ENCODE measurements around the gene TMEFF1.

TMEFF1 gene

DNA sequence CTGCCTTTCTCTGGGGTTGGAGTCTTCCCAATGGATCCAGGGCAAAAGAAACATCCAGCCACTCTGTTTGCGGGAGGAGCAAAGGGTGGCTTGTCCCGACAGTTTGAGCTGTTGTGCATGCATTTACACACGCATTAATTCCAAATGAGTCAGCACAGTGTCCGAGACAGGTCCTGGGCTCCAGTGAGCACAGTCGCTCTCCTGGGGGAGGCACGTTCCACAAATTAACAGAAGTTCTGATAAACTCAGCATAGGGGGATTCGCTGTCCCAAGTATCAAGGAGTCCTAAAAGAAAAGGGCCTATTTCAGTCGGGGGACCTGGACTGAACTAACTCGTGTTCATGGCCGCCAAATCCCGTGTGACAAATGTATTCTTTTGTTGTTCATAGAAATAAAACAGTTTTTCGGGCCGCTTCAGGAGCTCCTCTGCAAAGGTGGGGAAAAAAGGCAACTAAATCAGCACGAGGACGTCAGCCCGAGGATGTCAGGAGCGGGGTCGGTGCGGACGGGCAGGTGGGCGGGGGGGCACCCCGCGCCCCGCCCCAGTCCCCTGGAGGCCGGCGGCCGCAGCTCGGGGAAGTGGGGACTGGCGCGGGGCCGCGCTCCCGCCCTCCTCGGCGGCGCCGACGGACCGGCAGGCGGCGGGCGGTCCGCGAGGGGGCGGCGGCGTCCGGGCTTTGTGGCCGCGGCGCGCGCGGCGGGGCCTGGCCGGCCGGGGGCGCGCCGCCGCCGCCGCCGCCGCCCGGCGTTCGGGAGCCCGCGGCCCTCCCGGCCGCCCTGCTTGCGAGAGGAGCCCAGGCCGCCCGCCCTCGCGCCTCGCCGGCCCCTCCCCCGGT, 46.2 kb upstream of the TMEFF1 start, which contains the start of gene MSANTD3:
Gene MSANTD3 (plus strand): TSS at position 614 of the 836 bp plus-strand sequence. CDS start 14,796 bp downstream, outside the sequence.
- Histone ChIP-seq H3K9me2 (ENCODE audit: low read depth, low read length) (no peaks in the 10 kb centered on the region), H3K27me3 (ENCODE audit: insufficient read depth, low read length) (no peaks in the 10 kb centered on the region), H3K9me3 (ENCODE audit: low read length) (no peaks in the 10 kb centered on the region), H3K4me2 (ENCODE audit: low read length) (peak within 1 kb of the TSS; percentile 91), H2AFZ (ENCODE audit: low read length) (peak within 1 kb of the TSS; percentile 92), H3K27ac (ENCODE audit: low read depth, low read length, poor library complexity, severe bottlenecking) (peak within 1 kb of the TSS; percentile 56), H4K20me1 (ENCODE audit: insufficient read depth, low read length) (no peaks in the 10 kb centered on the region), H3K79me2 (ENCODE audit: insufficient read depth, low read length) (no peaks in the 10 kb centered on the region), H3K4me3 (ENCODE audit: low read depth, low read length, poor library complexity, severe bottlenecking) (peak within 1 kb of the TSS; percentile 97), H3K9ac (ENCODE audit: low read length) (peak within 1 kb of the TSS; percentile 80), H3K36me3 (ENCODE audit: insufficient read depth, low read length) (no peaks in the 10 kb centered on the region), H3F3A (ENCODE audit: insufficient read depth, low read length) (no peaks in the 10 kb centered on the region), H3K4me1 (ENCODE audit: insufficient read depth, low read length, severe bottlenecking) (peaks cover 22% of the 10 kb centered on the region)
- TF ChIP-seq EZH2 (IDR thresholded peaks at IDR 0.05; ENCODE audit: borderline replicate concordance, low read length) = no peak
- TF ChIP-seq, protein P1, sequence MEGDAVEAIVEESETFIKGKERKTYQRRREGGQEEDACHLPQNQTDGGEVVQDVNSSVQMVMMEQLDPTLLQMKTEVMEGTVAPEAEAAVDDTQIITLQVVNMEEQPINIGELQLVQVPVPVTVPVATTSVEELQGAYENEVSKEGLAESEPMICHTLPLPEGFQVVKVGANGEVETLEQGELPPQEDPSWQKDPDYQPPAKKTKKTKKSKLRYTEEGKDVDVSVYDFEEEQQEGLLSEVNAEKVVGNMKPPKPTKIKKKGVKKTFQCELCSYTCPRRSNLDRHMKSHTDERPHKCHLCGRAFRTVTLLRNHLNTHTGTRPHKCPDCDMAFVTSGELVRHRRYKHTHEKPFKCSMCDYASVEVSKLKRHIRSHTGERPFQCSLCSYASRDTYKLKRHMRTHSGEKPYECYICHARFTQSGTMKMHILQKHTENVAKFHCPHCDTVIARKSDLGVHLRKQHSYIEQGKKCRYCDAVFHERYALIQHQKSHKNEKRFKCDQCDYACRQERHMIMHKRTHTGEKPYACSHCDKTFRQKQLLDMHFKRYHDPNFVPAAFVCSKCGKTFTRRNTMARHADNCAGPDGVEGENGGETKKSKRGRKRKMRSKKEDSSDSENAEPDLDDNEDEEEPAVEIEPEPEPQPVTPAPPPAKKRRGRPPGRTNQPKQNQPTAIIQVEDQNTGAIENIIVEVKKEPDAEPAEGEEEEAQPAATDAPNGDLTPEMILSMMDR (IDR thresholded peaks at IDR 0.05; ENCODE audit: low read length) = no peak

DNA sequence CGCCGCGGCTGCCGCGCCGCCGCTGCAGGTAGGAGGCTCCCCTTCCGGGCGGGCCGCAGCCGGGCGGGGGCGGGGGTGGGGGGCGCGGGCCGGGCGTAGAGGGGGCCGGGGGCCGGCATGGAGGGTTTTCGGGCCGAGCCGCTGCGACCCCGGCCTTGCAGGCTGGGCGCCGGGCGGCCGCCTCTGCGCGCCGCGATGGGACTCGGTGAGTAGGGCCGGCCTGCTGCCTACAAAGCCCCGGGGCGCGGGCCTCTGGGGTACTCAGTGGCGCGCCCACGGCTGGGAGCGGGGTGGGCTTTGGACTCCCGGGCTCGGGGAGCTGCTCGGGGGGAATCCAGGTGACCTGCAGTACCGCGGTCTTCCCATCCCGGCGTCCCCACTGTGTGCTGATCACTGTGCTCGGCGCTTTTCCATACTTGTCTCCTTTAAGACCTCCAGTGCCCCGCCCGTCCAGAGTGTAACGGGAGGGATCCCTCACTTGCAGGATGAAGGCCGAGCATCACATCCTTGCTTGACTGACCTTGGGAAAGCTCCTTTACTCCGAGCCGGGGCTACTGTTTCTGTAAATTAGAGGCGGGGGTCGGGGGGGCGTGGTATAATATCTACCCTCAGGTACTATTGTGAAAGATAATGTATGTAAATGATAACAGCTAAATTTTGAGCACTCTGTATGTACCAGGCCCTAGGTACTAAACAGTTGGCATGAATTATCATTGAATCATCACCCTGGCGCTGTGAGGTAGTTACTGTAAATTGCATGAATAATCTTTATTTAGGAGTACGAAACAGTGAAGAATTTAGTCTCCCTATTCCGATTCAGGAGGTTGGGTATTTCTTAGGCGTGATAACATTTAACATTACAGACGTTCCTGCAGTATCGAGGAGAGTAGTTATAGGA, 45.3 kb upstream of the TMEFF1 start:
- Histone ChIP-seq H3F3A (ENCODE audit: insufficient read depth, low read length) (no peaks in the 10 kb centered on the region), H3K9me3 (ENCODE audit: low read length) (no peaks in the 10 kb centered on the region), H3K79me2 (ENCODE audit: insufficient read depth, low read length) (no peaks in the 10 kb centered on the region), H3K27ac (ENCODE audit: low read depth, low read length, poor library complexity, severe bottlenecking) (peak overlapping the region; percentile 56), H3K4me1 (ENCODE audit: insufficient read depth, low read length, severe bottlenecking) (peaks cover 22% of the 10 kb centered on the region), H3K4me2 (ENCODE audit: low read length) (peak overlapping the region; percentile 91), H3K27me3 (ENCODE audit: insufficient read depth, low read length) (no peaks in the 10 kb centered on the region), H3K9me2 (ENCODE audit: low read depth, low read length) (no peaks in the 10 kb centered on the region), H3K9ac (ENCODE audit: low read length) (peak overlapping the region; percentile 80), H4K20me1 (ENCODE audit: insufficient read depth, low read length) (no peaks in the 10 kb centered on the region), H3K4me3 (ENCODE audit: low read depth, low read length, poor library complexity, severe bottlenecking) (peak overlapping the region; percentile 97), H3K36me3 (ENCODE audit: insufficient read depth, low read length) (no peaks in the 10 kb centered on the region), H2AFZ (ENCODE audit: low read length) (no peak overlapping the region)
- no peak for TF ChIP-seq EZH2 (IDR thresholded peaks at IDR 0.05; ENCODE audit: borderline replicate concordance, low read length)
- TF ChIP-seq, protein P1 (IDR thresholded peaks at IDR 0.05; ENCODE audit: low read length) = no peak

DNA sequence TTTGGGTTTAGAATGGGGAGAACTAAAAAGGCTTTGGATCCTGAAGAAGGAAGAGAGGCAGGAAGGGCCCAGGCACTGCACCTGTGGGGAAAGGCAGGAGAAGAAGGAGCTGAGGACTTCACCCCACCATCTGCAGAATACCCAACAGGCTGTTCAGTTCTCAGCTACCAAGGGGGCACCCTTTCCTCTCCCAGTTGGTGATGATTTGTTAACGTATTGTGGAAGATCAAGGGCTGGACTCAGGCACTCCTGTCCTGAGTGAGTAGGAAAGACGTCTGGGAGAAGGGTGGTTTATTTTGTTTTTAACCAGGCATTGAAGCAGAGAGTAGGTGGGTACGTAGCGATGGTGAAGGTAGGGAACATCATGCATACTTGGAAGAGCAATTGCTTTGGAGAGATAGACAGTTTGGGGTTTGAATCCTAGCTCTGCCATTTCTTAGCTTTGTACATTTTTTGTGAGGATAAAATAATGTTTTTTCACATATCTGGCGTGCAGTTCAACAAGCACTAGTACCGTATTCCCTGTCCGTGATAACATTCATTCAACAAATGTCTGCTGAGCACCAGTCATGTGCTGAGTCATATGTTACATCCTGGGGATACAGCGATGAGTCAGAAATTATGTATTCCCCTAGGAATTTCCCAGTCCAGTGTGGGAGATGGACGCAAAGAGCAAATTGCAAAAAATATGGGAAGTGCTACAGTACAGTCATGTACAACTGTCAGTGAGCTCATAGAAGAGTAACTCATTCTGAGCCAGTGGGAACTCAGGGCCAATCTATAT, 43.9 kb upstream of the TMEFF1 start:
- Histone ChIP-seq H3K4me3 (ENCODE audit: low read depth, low read length, poor library complexity, severe bottlenecking) (peak overlapping the region; percentile 97), H2AFZ (ENCODE audit: low read length) (no peak overlapping the region), H3K79me2 (ENCODE audit: insufficient read depth, low read length) (no peaks in the 10 kb centered on the region), H3K9me3 (ENCODE audit: low read length) (no peaks in the 10 kb centered on the region), H3K27ac (ENCODE audit: low read depth, low read length, poor library complexity, severe bottlenecking) (peak overlapping the region; percentile 7), H3K36me3 (ENCODE audit: insufficient read depth, low read length) (no peaks in the 10 kb centered on the region), H3K9me2 (ENCODE audit: low read depth, low read length) (no peaks in the 10 kb centered on the region), H3F3A (ENCODE audit: insufficient read depth, low read length) (no peaks in the 10 kb centered on the region), H3K4me2 (ENCODE audit: low read length) (peak overlapping the region; percentile 91), H3K9ac (ENCODE audit: low read length) (no peak overlapping the region), H3K27me3 (ENCODE audit: insufficient read depth, low read length) (no peaks in the 10 kb centered on the region), H4K20me1 (ENCODE audit: insufficient read depth, low read length) (no peaks in the 10 kb centered on the region), H3K4me1 (ENCODE audit: insufficient read depth, low read length, severe bottlenecking) (peaks cover 22% of the 10 kb centered on the region)
- TF ChIP-seq EZH2 (IDR thresholded peaks at IDR 0.05; ENCODE audit: borderline replicate concordance, low read length) = no peak
- TF ChIP-seq, protein P1 (IDR thresholded peaks at IDR 0.05; ENCODE audit: low read length) = no peak

Data from OCI-LY1 (cell line).